Left lung (tissue), 10 donors: ENCODE data around the gene HS3ST3A1. TPM values are rescaled to one million over a fixed set of nuclear protein-coding genes. Genes with fewer than 3 reads are reported as not detected.

Experiments
- ATAC-seq: fragments of 200-7000 bp; cut with Tn5 transposase; one replicate; pipeline ENCODE4 v1.9.1; 2020; ENCODE audit warnings: moderate library complexity
- DNase-seq, 4 donors: peaks; one replicate each; pipeline ENCODE4 v3.0.0-alpha.2; 2013 to 2020
- H3K27ac ChIP-seq, 2 donors: fragments of 200-600 bp; sonication (generic) in 1 of 2; one replicate each; pipeline versions ENCODE4 v1.5.0 to v1.8.0; 2020 to 2021
- H3K27me3 ChIP-seq, 2 donors: fragments of 200-600 bp; sonication (generic) in 1 of 2; one replicate each; pipeline versions ENCODE4 v1.5.0 to v1.8.0; 2020 to 2021
- H3K36me3 ChIP-seq, 2 donors: fragments of 200-600 bp; sonication (generic) in 1 of 2; one replicate each; pipeline versions ENCODE4 v1.5.0 to v1.8.0; 2020 to 2021
- H3K4me1 ChIP-seq, 2 donors: fragments of 200-600 bp; one replicate each; pipeline ENCODE4 v1.8.0; 2021
- H3K4me3 ChIP-seq, 2 donors: fragments of 200-600 bp; sonication (generic) in 1 of 2; one replicate each; pipeline versions ENCODE4 v1.5.0 to v1.8.0; 2020 to 2021; ENCODE audit warnings: mild to moderate bottlenecking in 1 of 2
- H3K9me3 ChIP-seq, 2 donors: fragments of 200-600 bp; sonication (generic) in 1 of 2; one replicate each; pipeline versions ENCODE4 v1.5.0 to v1.8.0; 2020 to 2021
- CTCF ChIP-seq, 2 donors: fragments of 200-600 bp; sonication (generic) in 1 of 2; IDR thresholded peaks; one replicate each; pipeline versions ENCODE4 v1.5.0 to v1.8.0; 2021; ENCODE audit warnings: antibody characterized with exemption in 2 of 2
- intact Hi-C, 2 donors: fragments of 100-400 bp; cut with DNase I; formaldehyde crosslinking; loops; one replicate each; pipeline versions ENCODE4 v1.11.2 to v1.14.2; 2022
- polyA plus RNA-seq, 6 donors: library from polyadenylated mRNA; unstranded; fragments of 120-200 nt; gene quantifications; one replicate each; pipeline ENCODE4 v1.2.1, GENCODE V29; 2013; ENCODE audit not compliant: insufficient read length in 6 of 6
- total RNA-seq, 2 donors: library from RNA; stranded (reverse); fragmentation: NEBNext Ultra II Directional; extraction: Animal tissue kit (Norgen Biotek cat#: 25700); gene quantifications; one replicate each; pipeline ENCODE4 v1.2.1, GENCODE V29; 2021
- donor health status: DM: no; HTN: yes; CAD: no.
- donor health status: DM: no; HTN: no; CAD: no.

The HS3ST3A1 gene
- total and polyA plus RNA-seq, 8 donors = 2.7 to 9.5 (median 4.5) TPM

GRCh38 chr17:13537871-13538643, 63.7 kb downstream of the HS3ST3A1 start:
- Histone ChIP-seq H3K36me3 (no peaks in the 10 kb centered on the region), H3K27ac (no peak overlapping the region), H3K9me3 (peaks cover 0 to 10% of the 10 kb centered on the region in 2 donors), H3K4me1 (no peaks in the 10 kb centered on the region), H3K27me3 (no peaks in the 10 kb centered on the region), H3K4me3 (no peak overlapping the region)
- ATAC-seq (no peak), DNase-seq (peak in 1 of 4 donors; percentile 54)
- intact Hi-C loops = no loop called here
- TF ChIP-seq CTCF (IDR thresholded peaks at IDR 0.05) = no peak

GRCh38 chr17:13537167-13537731, 64.5 kb downstream of the HS3ST3A1 start:
- TF ChIP-seq CTCF (IDR thresholded peaks at IDR 0.05) = no peak
- H3K4me3 ChIP-seq = no peak overlapping the region
- ATAC-seq (no peak), DNase-seq (no peak)
- no peaks in the 10 kb centered on the region for H3K36me3 ChIP-seq
- H3K27ac ChIP-seq = no peak overlapping the region
- no peaks in the 10 kb centered on the region for H3K27me3 ChIP-seq
- no peaks in the 10 kb centered on the region for H3K4me1 ChIP-seq
- intact Hi-C loops = no loop called here
- H3K9me3 ChIP-seq = peaks cover 0 to 10% of the 10 kb centered on the region in 2 donors

GRCh38 chr17:13534946-13535345, 66.8 kb downstream of the HS3ST3A1 start:
- intact Hi-C loops = no loop called here
- ATAC-seq (no peak), DNase-seq (no peak)
- Histone ChIP-seq H3K4me1 (no peaks in the 10 kb centered on the region), H3K27me3 (no peaks in the 10 kb centered on the region), H3K36me3 (no peaks in the 10 kb centered on the region), H3K4me3 (no peak overlapping the region), H3K27ac (no peak overlapping the region), H3K9me3 (peaks cover 0 to 10% of the 10 kb centered on the region in 2 donors)
- TF ChIP-seq CTCF (IDR thresholded peaks at IDR 0.05) = no peak

GRCh38 chr17:13531721-13532120, 70.0 kb downstream of the HS3ST3A1 start:
- intact Hi-C loops = no loop called here
- H3K4me3 ChIP-seq = no peak overlapping the region
- ATAC-seq (no peak), DNase-seq (no peak)
- H3K9me3 ChIP-seq = peaks cover 0 to 10% of the 10 kb centered on the region in 2 donors
- no peak for TF ChIP-seq CTCF (IDR thresholded peaks at IDR 0.05)
- no peaks in the 10 kb centered on the region for H3K4me1 ChIP-seq
- no peaks in the 10 kb centered on the region for H3K27me3 ChIP-seq
- H3K27ac ChIP-seq = no peak overlapping the region
- no peaks in the 10 kb centered on the region for H3K36me3 ChIP-seq

- intact Hi-C loops = no loop called here
Measured at GRCh38 chr17:13525876-13526275, 75.9 kb downstream of the HS3ST3A1 start.

More at GRCh38 chr17:13525876-13526275, 75.9 kb downstream of the HS3ST3A1 start:
- H3K9me3 ChIP-seq = no peaks in the 10 kb centered on the region
- no peaks in the 10 kb centered on the region for H3K36me3 ChIP-seq
- no peak overlapping the region for H3K4me3 ChIP-seq
- no peaks in the 10 kb centered on the region for H3K27me3 ChIP-seq
- H3K27ac ChIP-seq = no peak overlapping the region
- ATAC-seq = no peak
- no peaks in the 10 kb centered on the region for H3K4me1 ChIP-seq
- DNase-seq = no peak
- no peak for TF ChIP-seq CTCF (IDR thresholded peaks at IDR 0.05)
